Cardiac muscle cell (in vitro differentiated cells and primary cell): ENCODE data around the gene PHLDA3. TPM values are rescaled to one million over a fixed set of nuclear protein-coding genes. Genes with fewer than 3 reads are reported as not detected.

Experiments used
- DNase-seq, 2 donors: peaks; one replicate each; pipeline versions ENCODE4 v3.0.0 to v3.0.0-alpha.2; 2010 to 2017; ENCODE audit warnings: low read depth in 1 of 2, low spot score in 1 of 2
- H3K27ac ChIP-seq: fragments of 200-600 bp; sonication (generic); 2 replicates; pipeline ENCODE4 v1.5.1; 2016
- H3K27me3 ChIP-seq: fragments of 200-600 bp; sonication (generic); 2 replicates; pipeline ENCODE4 v1.6.0; 2016; ENCODE audit warnings: control low read depth
- H3K36me3 ChIP-seq: fragments of 200-600 bp; sonication (generic); 2 replicates; pipeline ENCODE4 v1.5.1; 2016; ENCODE audit warnings: control low read depth
- H3K4me1 ChIP-seq: fragments of 200-600 bp; sonication (generic); 2 replicates; pipeline ENCODE4 v1.8.1; 2017; ENCODE audit warnings: low read depth, mild to moderate bottlenecking, mixed run types
- H3K4me3 ChIP-seq: fragments of 200-600 bp; sonication (generic); 2 replicates; pipeline ENCODE4 v1.5.1; 2016; ENCODE audit warnings: mild to moderate bottlenecking
- H3K9me3 ChIP-seq: fragments of 200-600 bp; sonication (generic); 2 replicates; pipeline ENCODE4 v1.5.1; 2017; ENCODE audit warnings: low read depth, mild to moderate bottlenecking, control low read depth
- polyA plus RNA-seq: library from polyadenylated mRNA; unstranded; fragments of >200 nt; fragmentation: Nextera tagmentation; extraction: Ambion mirVana; gene quantifications from 2 replicates; pipeline ENCODE4 v1.2.1, GENCODE V29; 2016
- total RNA-seq: library from RNA; depleted of rRNA; stranded (reverse); fragments of >200 nt; gene quantifications from 2 replicates; pipeline ENCODE4 v1.2.3, GENCODE V29; 2016
- TF ChIP-seq, protein P1 (sequence below): IDR thresholded peaks from 2 replicates; pipeline ENCODE4 v1.5.1; 2012; ENCODE audit warnings: low read depth, mild to moderate bottlenecking, low read length

Gene PHLDA3
- total and polyA plus RNA-seq, 2 experiments from 2014 or later = 54.4 to 69.1 TPM

DNA sequence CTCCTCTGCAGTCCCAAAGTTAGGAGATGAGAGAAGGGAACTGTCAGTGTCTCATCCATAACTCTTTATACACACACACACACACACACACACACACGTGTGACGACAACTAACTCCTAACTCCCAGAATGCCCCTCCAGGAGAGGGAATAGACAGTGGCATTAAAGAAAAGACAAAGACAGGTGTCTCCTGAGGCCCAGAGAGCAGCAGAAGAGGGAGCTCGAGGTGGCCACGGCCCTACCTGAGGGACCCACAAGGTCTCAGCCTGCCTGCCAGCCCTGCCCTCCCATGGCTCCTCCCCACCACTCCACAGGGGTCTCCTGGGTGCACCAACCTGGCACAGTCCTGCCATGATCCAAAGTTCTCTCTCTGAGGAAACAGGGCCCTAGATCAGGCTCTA, 1.6 kb upstream of the PHLDA3 start:
- Histone ChIP-seq H3K4me3 (no peak overlapping the region), H3K4me1 (peaks cover 6% of the 10 kb centered on the region), H3K27me3 (peaks cover 22% of the 10 kb centered on the region), H3K9me3 (no peaks in the 10 kb centered on the region), H3K27ac (no peak overlapping the region), H3K36me3 (peaks cover 2% of the 10 kb centered on the region)
- TF ChIP-seq, protein P1, sequence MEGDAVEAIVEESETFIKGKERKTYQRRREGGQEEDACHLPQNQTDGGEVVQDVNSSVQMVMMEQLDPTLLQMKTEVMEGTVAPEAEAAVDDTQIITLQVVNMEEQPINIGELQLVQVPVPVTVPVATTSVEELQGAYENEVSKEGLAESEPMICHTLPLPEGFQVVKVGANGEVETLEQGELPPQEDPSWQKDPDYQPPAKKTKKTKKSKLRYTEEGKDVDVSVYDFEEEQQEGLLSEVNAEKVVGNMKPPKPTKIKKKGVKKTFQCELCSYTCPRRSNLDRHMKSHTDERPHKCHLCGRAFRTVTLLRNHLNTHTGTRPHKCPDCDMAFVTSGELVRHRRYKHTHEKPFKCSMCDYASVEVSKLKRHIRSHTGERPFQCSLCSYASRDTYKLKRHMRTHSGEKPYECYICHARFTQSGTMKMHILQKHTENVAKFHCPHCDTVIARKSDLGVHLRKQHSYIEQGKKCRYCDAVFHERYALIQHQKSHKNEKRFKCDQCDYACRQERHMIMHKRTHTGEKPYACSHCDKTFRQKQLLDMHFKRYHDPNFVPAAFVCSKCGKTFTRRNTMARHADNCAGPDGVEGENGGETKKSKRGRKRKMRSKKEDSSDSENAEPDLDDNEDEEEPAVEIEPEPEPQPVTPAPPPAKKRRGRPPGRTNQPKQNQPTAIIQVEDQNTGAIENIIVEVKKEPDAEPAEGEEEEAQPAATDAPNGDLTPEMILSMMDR = no peak
- no peak for DNase-seq

DNA sequence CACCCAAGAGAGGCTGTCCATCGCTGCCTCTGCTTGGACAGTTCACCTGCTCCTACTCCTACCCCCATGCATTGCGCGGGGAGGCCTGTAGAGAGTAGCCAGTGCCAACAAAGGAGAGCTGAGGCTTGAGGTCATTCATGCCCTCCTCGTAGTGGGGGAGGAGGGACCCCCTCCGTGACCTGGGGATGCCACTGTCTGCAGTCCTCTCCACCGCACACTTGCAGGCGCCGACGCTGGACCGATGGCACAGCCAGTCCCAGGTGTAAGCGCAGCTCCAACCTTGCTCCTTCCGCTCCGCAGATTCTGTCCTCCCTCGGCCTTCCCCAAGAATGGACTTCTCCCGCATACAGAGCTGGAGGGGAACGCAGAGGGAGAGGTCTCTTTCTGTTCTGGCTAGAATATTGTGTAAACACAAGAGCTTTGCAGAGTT, 672 bp upstream of the PHLDA3 start:
- Histone ChIP-seq H3K27ac (no peak overlapping the region), H3K36me3 (peaks cover 8% of the 10 kb centered on the region), H3K4me3 (peak overlapping the region; percentile 56), H3K9me3 (no peaks in the 10 kb centered on the region), H3K27me3 (peaks cover 22% of the 10 kb centered on the region), H3K4me1 (peaks cover 6% of the 10 kb centered on the region)
- DNase-seq = no peak
- TF ChIP-seq, protein P1 = no peak

DNA sequence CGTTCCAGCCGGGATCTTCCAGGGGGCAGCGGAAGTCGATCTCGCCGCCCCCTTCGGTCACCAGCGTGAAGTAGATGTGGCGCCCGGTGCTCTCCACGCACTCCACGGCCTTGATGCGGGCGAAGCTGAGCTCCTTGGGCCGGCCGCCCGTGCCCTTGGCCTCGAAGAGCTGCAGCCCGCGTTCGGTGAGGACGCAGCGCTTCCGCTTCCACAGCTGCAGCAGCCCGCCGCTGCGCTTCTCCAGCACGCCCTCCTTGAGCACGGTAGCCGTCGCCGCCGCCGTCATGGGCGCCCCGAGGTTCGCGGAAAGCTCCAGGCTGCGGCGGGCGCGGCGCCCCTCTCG, 516 bp downstream of the PHLDA3 start:
- H3K27me3 ChIP-seq = peaks cover 22% of the 10 kb centered on the region
- H3K4me1 ChIP-seq = peaks cover 6% of the 10 kb centered on the region
- peak overlapping the region; percentile 56 for H3K4me3 ChIP-seq
- peaks cover 8% of the 10 kb centered on the region for H3K36me3 ChIP-seq
- H3K27ac ChIP-seq = peak overlapping the region; percentile 83
- TF ChIP-seq, protein P1 = no peak
- peak; percentile 50 to 61 for DNase-seq
- no peaks in the 10 kb centered on the region for H3K9me3 ChIP-seq

DNA sequence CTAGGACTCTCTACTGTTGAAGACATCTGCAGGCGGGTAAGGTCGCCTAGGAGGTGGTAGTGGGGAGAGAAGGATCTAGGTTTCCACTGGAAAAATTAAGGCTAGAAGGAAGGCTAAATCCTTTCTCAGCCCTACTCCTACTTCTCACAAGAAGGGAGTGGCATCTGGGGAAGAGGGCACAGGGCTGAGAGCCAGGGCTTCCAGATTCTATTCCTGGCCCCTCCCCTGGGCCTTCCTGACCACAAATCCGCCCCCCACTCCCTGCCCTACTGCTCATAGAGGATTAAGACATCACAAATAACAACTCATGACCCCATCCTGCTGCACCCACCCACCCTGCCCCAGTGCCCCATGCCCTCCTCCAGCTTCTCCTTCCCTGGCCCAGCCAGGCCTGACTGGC, 2.5 kb downstream of the PHLDA3 start:
- peak in 1 of 2 donors; percentile 62 for DNase-seq
- H3K27me3 ChIP-seq = peaks cover 18% of the 10 kb centered on the region
- H3K27ac ChIP-seq = no peak overlapping the region
- no peaks in the 10 kb centered on the region for H3K9me3 ChIP-seq
- peaks cover 10% of the 10 kb centered on the region for H3K4me1 ChIP-seq
- TF ChIP-seq, protein P1 = no peak
- peaks cover 8% of the 10 kb centered on the region for H3K36me3 ChIP-seq
- no peak overlapping the region for H3K4me3 ChIP-seq

DNA sequence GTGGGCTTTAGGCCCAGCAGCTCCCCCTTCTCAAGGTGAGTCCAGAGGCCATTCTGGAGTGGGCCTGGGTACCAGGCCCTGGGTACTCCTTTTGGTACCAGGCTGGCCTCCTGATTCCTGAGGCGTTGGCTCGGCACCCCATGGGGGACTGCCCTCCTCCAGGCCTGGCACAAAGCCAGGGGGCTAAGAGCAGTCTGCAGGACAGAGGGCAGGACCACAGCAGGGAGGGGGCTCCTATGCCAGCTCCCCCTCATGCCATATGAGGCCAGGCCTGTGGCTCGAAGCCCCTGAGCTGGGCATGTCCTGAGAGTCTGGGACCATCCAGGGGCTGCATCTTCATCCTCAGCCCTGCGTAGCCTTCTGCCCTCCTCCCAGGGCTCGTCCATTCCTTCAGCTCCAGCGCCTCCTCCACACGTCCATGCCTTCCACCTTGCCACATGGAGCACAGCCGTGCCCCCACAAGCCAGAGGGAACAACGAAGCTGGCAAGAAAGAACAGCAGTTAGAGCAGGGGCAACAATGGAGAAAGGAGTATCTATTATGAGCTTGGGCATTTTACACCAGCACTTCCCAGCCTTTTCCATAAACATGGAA, 3.2 kb downstream of the PHLDA3 start:
- H3K4me3 ChIP-seq = no peak overlapping the region

More for the DNA sequence above, 3.2 kb downstream of the PHLDA3 start:
- Histone ChIP-seq H3K9me3 (no peaks in the 10 kb centered on the region), H3K27me3 (peaks cover 11% of the 10 kb centered on the region), H3K27ac (no peak overlapping the region), H3K4me1 (peaks cover 17% of the 10 kb centered on the region), H3K36me3 (peaks cover 8% of the 10 kb centered on the region)
- DNase-seq = no peak
- TF ChIP-seq, protein P1 = no peak
